22Rv1 (cell line): Measurements from ENCODE around the gene SBDS.
"Not testable (repeated sequence)": the region's sequence is repeated elsewhere in the genome, so short reads cannot be mapped to it uniquely, and the experiment has no call there.

Experiments
- ZFX ChIP-seq: fragments of 450-650 bp; IDR thresholded peaks from 2 replicates; pipeline ENCODE4 v1.6.1; 2017; ENCODE audit warnings: antibody characterized with exemption, borderline replicate concordance
- TF ChIP-seq, protein P1 (sequence below): fragments of 450-650 bp; IDR thresholded peaks from 2 replicates; pipeline ENCODE4 v1.5.1; 2017; ENCODE audit warnings: mild to moderate bottlenecking

DNA sequence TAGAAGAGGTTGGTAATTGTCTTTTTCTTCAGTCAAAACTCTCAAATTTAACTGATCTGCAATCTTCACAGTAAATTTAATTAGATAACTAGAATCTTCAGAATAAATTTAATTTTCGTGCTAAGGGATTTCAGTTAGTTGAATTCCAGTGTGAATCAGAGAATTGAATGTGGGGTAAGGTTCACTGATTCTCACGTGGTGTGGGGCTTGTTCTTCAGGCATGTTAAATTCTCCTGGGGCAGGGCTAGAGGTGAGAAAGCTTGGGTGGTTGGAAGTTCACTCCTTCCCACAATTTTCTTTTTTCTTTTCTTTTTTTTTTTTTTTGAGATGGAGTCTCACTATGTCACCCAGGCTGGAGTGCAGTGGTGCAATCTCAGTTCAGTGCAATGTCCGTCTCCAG lies 14.3 kb upstream of the SBDS start:
- TF ChIP-seq, protein P1, sequence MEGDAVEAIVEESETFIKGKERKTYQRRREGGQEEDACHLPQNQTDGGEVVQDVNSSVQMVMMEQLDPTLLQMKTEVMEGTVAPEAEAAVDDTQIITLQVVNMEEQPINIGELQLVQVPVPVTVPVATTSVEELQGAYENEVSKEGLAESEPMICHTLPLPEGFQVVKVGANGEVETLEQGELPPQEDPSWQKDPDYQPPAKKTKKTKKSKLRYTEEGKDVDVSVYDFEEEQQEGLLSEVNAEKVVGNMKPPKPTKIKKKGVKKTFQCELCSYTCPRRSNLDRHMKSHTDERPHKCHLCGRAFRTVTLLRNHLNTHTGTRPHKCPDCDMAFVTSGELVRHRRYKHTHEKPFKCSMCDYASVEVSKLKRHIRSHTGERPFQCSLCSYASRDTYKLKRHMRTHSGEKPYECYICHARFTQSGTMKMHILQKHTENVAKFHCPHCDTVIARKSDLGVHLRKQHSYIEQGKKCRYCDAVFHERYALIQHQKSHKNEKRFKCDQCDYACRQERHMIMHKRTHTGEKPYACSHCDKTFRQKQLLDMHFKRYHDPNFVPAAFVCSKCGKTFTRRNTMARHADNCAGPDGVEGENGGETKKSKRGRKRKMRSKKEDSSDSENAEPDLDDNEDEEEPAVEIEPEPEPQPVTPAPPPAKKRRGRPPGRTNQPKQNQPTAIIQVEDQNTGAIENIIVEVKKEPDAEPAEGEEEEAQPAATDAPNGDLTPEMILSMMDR: not testable (repeated sequence)
- TF ChIP-seq ZFX: not testable (repeated sequence)
